NCI-H2029 (cell line): ENCODE measurements around the gene CXCR5.

Experiments
- DNase-seq: peaks from one replicate; lab custom pipeline; 2025; lab: John Stamatoyannopoulos, UW

CXCR5 gene

DNA sequence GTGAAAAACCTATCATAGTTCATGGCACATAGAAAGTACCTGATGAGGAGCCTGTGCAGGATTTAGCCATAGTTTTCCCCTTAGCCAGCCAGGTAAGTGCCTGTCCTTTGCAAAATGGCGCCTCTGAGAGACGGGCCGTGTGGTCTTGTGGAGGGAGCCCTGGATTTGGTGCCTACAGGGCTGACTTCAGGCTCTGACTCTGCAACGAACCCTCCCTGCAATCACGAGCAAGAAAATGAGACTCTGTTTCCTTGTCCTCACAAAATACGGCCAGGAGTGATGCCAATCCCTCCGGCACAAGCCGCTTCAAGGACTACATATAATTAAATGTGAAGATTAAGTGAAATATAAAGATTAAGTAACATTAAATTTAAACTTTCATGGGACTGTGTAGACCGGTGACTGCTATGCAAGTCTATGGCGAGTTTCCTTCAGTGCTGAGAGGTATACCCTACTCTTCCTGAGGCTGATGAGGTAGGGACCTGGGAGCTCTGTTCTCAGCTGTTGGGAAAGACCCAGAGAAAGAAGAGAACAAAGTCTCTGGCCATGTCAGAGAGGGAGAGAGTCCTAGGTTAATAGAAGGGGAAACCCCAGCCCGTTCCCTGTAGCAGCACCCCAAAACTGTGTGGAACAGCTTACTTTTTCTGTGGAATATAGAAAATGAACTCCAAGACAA, 6.1 kb upstream of the CXCR5 start:
- DNase-seq = no peak

DNA sequence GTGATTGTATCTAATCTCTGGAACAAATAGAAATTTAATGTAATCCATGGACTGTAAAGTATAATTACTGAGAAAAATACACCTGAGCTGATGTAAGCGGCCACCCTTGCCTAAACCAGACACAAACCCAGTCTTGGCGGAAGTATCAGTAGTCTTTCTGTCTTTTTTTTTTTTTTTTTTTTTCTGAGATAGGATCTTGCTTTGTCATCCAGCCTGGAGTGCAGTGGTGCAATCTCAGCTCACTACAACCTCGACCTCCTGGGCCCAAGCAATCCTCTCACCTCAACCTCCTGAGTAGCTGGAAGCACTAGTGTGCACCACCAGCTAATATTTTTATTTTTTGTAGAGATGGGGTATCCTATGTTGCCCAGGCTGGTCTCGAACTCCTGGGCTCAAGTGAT, 5.5 kb upstream of the CXCR5 start:
- DNase-seq = no peak

DNA sequence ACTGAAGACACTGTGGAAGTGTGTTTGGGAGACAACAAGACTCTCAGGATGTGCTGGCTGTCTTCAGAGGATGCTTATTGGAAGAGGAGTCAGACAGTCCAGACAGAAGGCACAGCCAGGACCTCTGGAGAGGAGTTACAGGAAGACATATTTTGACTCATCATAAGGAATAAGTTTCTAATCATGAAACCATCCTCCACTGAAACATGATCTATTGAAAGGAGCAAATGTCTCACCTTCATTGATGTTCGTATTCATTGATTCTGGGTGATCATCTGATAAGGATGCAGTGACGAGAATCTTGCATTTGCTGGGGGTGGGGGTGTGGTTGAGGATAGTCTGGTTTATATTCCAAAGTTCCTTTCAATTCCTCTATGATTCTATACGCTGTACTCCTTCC, 2.5 kb upstream of the CXCR5 start:
- no peak for DNase-seq

DNA sequence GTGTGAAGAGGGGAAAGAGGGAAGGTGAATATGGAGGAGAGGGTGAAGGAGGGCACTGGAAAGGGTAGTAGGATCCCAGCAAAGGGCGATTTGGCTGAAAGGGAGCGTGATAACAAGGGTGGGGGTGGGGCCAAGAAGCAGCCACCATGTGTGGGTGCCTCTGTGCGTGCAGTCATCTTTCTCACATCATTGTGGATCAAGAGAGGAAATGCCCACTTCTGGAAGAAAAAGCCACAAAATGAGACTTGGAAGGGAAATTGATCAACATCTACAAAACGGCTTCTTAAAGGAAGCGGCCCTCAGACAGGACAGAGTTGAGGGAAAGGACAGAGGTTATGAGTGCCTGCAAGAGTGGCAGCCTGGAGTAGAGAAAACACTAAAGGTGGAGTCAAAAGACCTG, 1.2 kb upstream of the CXCR5 start:
- DNase-seq = no peak

DNA sequence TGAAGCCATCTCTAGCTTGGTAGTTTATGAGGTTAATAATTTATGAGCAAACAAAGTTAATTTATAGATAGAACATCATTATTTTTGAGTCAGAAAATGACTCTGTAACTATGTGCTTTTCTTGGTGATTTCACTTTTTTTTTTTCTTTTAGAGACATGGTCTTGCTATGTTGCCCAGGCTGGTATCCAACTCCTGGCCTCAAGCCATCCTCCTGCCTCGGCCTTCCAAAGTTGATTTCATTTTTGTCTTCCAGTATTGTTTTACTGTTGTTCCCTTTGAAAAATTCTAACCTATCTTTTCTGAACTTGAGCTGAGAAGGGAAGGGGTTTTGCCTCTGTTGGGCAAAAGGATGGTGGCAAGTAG, 706 bp upstream of the CXCR5 start:
- no peak for DNase-seq

DNA sequence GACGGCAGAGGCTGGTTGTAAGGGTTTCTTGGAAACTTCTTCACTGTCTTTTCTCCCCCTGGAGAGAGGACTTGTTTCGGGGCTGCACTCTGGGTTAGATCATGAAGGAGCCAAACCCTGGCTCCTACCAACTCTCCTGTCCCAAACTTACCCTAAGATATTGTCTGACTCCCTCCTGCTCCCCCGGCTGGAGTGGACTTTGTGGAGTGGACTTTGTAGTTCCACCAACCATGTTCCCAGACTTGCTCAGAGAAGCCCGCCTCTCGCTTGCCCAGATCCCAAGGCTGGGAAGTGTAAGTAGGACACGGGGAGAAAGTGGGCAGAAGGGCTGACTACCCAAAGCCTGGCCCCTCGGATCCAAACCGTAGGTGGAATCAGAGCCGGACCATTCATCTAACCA, 1.2 kb downstream of the CXCR5 start:
- DNase-seq = no peak

DNA sequence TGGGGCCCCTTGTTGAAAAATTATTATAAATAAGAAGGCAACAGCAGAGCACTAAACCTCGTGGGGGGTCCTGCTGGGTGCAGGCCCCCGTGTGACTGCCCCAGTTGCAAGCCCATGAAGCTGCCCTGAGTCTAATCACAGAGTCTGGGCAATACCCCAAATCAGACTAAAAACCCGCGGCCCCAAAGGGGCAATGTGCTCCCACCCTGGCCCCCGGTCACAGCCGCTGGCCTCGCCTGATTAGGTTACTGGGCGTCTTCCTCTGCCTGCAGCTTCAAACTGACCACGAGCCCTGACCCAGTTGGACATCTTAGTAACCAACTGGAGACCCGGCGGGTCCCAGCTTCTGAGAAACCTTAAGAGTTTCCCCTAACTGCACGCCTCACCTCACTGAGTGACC, 1.6 kb downstream of the CXCR5 start:
- DNase-seq = no peak

- DNase-seq = no peak
Measured at GRCh38 chr11:118885831-118886565, 2.3 kb downstream of the CXCR5 start.

GRCh38 chr11:118886681-118887111, 3.0 kb downstream of the CXCR5 start:
- DNase-seq = no peak

- no peak for DNase-seq
Measured at GRCh38 chr11:118887206-118887605, 3.5 kb downstream of the CXCR5 start.

DNA sequence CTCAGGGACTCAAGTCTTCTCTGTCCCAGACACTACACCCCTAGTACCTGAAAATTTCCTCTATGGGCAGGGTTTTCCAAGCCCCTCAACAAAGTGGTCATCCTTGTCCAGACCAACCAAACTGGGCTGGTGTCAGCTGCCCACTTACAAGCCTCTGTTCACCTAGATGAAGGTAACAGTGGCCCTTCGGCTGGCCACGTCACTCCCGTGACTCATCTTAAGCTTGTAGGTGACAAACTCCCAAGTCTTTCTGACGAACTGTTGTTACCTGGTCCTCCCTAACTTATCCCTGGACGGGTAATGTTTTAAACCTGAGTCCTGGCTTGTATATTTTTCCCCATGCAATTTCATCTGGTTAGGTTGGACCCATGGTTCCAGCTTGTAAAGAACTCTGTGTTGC, 4.7 kb downstream of the CXCR5 start:
- DNase-seq = no peak

- DNase-seq = no peak
Measured at GRCh38 chr11:118889797-118890196, 6.1 kb downstream of the CXCR5 start.

DNA sequence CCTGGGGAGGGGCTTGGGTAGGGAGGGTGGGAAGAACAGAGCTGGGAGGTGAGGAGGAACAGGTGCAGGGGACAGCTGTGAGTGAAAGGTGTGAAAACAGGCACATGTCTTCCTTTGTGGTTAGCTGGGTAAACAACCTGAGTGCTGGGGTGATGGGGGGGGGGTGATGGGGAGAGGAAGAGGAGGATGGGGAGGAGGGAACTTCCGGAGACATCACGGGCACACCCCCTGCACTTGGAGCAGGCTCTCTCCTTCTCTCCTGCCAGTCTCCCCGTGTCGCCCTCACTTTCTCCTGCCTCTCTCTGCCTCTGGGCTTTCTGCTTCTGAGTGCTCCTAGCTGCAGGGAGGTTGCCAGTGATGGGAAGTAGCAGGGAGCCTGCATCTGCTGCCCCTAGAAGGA, 8.8 kb downstream of the CXCR5 start:
- DNase-seq = peak; percentile 84

- DNase-seq = no peak
Measured at GRCh38 chr11:118892964-118893363, 9.3 kb downstream of the CXCR5 start.

GRCh38 chr11:118893662-118894061, 10.0 kb downstream of the CXCR5 start:
- no peak for DNase-seq

- DNase-seq = no peak
Measured at GRCh38 chr11:118894192-118894591, 10.5 kb downstream of the CXCR5 start.

DNA sequence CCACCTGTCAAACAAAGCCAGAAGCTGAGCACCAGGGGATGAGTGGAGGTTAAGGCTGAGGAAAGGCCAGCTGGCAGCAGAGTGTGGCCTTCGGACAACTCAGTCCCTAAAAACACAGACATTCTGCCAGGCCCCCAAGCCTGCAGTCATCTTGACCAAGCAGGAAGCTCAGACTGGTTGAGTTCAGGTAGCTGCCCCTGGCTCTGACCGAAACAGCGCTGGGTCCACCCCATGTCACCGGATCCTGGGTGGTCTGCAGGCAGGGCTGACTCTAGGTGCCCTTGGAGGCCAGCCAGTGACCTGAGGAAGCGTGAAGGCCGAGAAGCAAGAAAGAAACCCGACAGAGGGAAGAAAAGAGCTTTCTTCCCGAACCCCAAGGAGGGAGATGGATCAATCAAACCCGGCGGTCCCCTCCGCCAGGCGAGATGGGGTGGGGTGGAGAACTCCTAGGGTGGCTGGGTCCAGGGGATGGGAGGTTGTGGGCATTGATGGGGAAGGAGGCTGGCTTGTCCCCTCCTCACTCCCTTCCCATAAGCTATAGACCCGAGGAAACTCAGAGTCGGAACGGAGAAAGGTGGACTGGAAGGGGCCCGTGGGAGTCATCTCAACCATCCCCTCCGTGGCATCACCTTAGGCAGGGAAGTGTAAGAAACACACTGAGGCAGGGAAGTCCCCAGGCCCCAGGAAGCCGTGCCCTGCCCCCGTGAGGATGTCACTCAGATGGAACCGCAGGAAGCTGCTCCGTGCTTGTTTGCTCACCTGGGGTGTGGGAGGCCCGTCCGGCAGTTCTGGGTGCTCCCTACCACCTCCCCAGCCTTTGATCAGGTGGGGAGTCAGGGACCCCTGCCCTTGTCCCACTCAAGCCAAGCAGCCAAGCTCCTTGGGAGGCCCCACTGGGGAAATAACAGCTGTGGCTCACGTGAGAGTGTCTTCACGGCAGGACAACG, 11.7 kb downstream of the CXCR5 start:
- no peak for DNase-seq

DNA sequence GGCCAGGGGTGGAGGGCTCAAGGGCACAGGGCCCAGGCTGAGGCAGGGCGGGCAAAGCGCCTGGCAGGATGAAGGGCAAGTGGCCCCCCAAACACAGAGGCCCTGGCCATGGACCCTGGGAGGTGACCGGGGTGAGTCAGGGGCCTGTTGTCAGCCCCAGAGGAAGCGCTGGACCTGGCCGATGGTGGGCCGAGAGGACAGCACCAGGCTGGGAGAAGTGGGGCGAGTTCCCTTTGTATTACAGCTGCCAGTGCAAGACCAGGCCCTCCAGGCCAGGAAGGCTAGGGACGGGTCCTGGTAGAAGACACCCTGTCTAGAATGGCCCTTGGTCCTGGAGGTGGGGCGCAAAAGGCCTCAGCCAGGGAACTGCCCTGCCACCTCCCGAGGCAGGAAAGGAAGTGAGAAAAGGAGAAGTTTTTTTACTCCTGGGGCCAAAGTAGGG, 12.8 kb downstream of the CXCR5 start:
- no peak for DNase-seq

- no peak for DNase-seq
Measured at GRCh38 chr11:118896921-118897591, 13.4 kb downstream of the CXCR5 start.

DNA sequence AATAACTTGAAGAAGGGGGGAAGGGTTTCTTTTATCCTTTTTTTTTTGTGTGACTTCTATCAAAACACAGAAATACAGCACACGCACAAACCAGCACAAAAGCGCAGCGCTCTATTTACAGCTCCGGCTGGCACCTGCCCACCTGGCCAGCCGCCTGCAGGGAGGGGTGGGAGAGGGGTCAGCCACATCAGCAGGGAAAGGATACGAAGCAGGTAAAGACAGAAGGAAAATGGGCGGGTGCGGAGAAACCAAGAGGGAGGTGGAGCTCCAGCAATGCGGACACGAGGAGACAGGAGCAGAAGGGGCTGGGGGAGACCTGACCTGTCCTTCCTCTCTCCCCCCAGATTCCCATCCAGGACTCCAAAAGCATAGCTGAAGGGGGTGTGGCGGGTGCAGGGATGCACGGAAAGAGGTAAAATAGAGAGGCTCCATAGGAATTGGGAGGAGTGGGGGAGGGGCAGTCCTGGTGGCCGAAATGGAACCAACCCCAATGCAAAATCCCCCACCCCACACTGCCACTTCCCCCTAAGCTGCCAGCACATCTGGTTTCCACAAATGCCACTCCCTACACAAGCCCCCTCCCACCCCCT, 14.1 kb downstream of the CXCR5 start:
- DNase-seq = peak; percentile 49

- no peak for DNase-seq
Measured at GRCh38 chr11:118898400-118899295, 15.0 kb downstream of the CXCR5 start.
